Progenitor cell of endocrine pancreas (in vitro differentiated cells): Measurements from ENCODE around the gene WDFY4. TPM values are rescaled to one million over a fixed set of nuclear protein-coding genes. Genes with fewer than 3 reads are reported as not detected.

Experiments used
- DNase-seq: peaks from one replicate; pipeline ENCODE4 v3.0.0; 2021; ENCODE audit warnings: low spot score; ENCODE audit not compliant: unreplicated experiment
- H3K27ac Mint-ChIP-seq: 2 replicates; pipeline ENCODE4 v1.8.0; 2021; ENCODE audit warnings: mild to moderate bottlenecking, moderate library complexity, mixed read lengths
- H3K27me3 Mint-ChIP-seq: 2 replicates; pipeline ENCODE4 v1.8.0; 2021; ENCODE audit warnings: mixed read lengths
- H3K36me3 Mint-ChIP-seq: 2 replicates; pipeline ENCODE4 v1.8.0; 2022; ENCODE audit warnings: mixed read lengths; ENCODE audit not compliant: insufficient read depth
- H3K4me1 Mint-ChIP-seq: 2 replicates; pipeline ENCODE4 v1.8.0; 2021; ENCODE audit warnings: low read depth, mixed read lengths
- H3K4me3 Mint-ChIP-seq: 2 replicates; pipeline ENCODE4 v1.8.0; 2021; ENCODE audit warnings: low read depth, mild to moderate bottlenecking, moderate library complexity, mixed read lengths
- H3K9me3 Mint-ChIP-seq: 2 replicates; pipeline ENCODE4 v1.8.0; 2021; ENCODE audit warnings: low read depth, mixed read lengths
- total RNA-seq: library from RNA; stranded (reverse); gene quantifications from 2 replicates; pipeline ENCODE4 v1.2.1, GENCODE V29; 2021
- TF ChIP-seq, protein P1 (sequence below): fragments of 200-600 bp; sonication (generic); IDR thresholded peaks from one replicate; pipeline ENCODE4 v1.5.0; 2021; ENCODE audit warnings: antibody characterized with exemption, mild to moderate bottlenecking; ENCODE audit not compliant: unreplicated experiment

The WDFY4 gene
- total RNA-seq, 1 donor from 2014 or later = 0.07 TPM

DNA sequence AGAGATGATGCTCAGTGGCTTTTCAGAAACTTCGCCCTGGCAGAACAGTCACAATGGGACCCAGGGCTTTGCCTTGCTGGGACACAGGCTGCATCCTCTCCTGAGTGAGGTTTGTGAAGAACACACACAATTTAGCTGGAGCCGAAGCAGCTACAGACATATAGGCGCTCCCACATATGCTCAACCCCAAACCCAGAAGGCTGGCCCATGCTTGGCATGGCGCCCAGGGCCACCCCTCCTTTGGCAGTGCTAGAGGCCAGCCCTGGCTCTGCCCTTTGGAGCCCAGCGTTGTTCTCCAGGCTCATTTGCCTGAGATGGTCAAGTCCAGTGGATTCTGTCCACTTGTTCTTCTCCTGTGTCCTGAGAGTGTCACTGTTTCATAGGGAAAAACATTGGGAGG, 94.4 kb downstream of the WDFY4 start:
- Mint-ChIP-seq H3K27ac (no peak overlapping the region), H3K36me3 (no peaks in the 10 kb centered on the region), H3K9me3 (no peaks in the 10 kb centered on the region), H3K27me3 (peaks cover 15% of the 10 kb centered on the region), H3K4me3 (no peak overlapping the region), H3K4me1 (peaks cover 3% of the 10 kb centered on the region)
- TF ChIP-seq, protein P1, sequence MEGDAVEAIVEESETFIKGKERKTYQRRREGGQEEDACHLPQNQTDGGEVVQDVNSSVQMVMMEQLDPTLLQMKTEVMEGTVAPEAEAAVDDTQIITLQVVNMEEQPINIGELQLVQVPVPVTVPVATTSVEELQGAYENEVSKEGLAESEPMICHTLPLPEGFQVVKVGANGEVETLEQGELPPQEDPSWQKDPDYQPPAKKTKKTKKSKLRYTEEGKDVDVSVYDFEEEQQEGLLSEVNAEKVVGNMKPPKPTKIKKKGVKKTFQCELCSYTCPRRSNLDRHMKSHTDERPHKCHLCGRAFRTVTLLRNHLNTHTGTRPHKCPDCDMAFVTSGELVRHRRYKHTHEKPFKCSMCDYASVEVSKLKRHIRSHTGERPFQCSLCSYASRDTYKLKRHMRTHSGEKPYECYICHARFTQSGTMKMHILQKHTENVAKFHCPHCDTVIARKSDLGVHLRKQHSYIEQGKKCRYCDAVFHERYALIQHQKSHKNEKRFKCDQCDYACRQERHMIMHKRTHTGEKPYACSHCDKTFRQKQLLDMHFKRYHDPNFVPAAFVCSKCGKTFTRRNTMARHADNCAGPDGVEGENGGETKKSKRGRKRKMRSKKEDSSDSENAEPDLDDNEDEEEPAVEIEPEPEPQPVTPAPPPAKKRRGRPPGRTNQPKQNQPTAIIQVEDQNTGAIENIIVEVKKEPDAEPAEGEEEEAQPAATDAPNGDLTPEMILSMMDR = no peak
- DNase-seq = no peak

DNA sequence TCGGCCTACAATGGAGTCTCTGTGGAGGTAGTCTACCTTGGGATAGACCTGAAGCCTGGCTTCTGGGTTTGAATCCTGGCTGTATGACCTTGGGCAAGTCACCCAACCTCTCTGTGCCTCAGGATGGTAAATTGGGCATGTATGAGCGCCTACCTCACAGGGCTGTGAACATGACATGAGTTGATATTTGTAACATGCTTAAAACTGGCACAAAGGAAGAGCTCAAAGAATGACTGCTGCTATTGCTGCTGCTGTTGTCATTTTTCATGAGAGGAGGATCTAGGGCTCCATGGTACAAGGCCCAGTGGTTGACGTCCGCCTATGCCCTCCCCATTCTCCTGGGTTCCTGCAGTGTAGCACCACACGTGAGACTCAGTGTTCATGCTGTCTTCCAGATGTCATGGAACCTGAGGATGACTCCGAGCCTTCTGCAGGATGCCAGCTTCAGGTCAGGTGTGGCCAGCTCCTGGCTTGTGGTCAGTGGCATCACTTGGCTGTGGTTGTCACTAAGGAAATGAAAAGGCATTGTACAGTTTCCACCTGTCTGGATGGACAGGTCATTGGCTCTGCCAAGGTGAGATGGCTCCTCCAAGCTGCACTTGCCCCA, 95.0 kb downstream of the WDFY4 start:
- Mint-ChIP-seq H3K4me3 (no peak overlapping the region), H3K9me3 (no peaks in the 10 kb centered on the region), H3K36me3 (no peaks in the 10 kb centered on the region), H3K4me1 (peaks cover 3% of the 10 kb centered on the region), H3K27ac (no peak overlapping the region), H3K27me3 (peaks cover 15% of the 10 kb centered on the region)
- no peak for DNase-seq
- TF ChIP-seq, protein P1 = no peak

DNA sequence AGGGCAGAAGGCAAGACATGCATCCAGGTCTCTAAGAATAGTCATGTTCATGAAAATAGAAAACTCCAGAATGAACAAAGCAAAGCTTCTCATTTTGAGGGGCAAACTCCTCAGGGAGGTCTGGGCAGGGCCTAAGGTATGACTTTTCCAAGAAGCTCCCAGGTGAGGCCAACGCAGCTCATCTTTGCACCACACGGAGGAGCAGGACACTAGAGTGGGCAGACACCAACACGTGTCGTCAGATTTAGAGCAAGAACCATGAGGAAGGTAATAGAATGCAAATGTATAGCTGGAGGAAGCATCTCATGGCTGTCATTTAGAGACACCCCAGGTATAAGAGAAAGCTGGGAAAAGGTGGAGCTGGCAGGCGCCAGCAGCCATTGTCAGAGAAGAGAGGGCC, 95.7 kb downstream of the WDFY4 start:
- peaks cover 15% of the 10 kb centered on the region for H3K27me3 Mint-ChIP-seq
- no peak overlapping the region for H3K4me3 Mint-ChIP-seq
- peaks cover 3% of the 10 kb centered on the region for H3K4me1 Mint-ChIP-seq
- H3K36me3 Mint-ChIP-seq = no peaks in the 10 kb centered on the region
- H3K27ac Mint-ChIP-seq = no peak overlapping the region
- DNase-seq = no peak
- TF ChIP-seq, protein P1 = no peak
- peaks cover 2% of the 10 kb centered on the region for H3K9me3 Mint-ChIP-seq

DNA sequence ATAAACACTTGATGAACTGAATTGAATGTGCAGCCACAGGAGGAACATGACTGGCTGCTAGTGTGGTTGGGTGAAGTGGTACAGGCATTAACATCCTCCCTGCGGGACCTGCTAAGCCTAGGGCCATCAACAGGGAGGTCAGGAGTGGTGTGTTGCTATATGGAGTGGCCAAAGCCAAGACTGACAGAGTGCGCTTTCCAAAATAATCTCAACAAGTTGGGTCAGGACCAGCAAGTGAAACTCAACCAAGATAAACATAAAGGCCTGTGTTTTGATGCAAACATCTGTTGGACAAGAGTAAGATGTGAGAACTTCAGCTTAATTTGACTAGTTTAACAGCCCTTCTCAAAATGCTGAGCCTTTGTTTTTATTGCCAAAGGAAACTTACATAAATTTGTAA, 97.7 kb downstream of the WDFY4 start:
- DNase-seq = no peak
- Mint-ChIP-seq H3K4me1 (no peaks in the 10 kb centered on the region), H3K4me3 (no peak overlapping the region), H3K27me3 (peaks cover 12% of the 10 kb centered on the region), H3K27ac (no peak overlapping the region), H3K36me3 (no peaks in the 10 kb centered on the region), H3K9me3 (peaks cover 9% of the 10 kb centered on the region)
- TF ChIP-seq, protein P1 = no peak

DNA sequence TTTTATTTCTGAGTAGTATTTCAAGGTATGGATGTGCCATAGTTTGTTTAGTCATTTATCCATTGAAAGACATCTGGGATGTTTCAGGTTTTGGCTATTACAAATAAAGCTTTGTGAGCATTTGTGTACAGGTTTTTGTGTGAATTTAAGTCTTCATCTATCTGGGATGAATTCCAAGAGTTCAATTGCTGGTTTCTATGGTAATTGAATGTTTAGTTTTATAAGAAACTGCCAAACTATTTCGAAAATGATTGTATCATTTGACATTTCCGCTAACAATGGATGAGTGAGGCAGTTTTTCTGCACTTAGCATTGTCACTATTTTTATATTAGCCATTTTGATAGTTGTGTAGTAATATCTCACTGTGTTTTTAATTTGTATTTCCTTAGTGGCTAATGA, 99.4 kb downstream of the WDFY4 start:
- DNase-seq = no peak
- Mint-ChIP-seq H3K4me1 (no peaks in the 10 kb centered on the region), H3K4me3 (no peak overlapping the region), H3K9me3 (peaks cover 9% of the 10 kb centered on the region), H3K27me3 (peaks cover 12% of the 10 kb centered on the region), H3K27ac (no peak overlapping the region), H3K36me3 (no peaks in the 10 kb centered on the region)
- TF ChIP-seq, protein P1 = no peak
